ENCODE results near the gene INTS11. TPM values are rescaled to one million over a fixed set of nuclear protein-coding genes. Genes with fewer than 3 reads are reported as not detected.

Gene INTS11
- total and polyA plus RNA-seq, 2 experiments from 2014 or later = 102 to 161 TPM

- Histone ChIP-seq H3K27ac (ENCODE audit: low read depth) (no peak overlapping the region), H4K20me1 (replicated peaks; ENCODE audit: insufficient read depth) (peaks cover 5% of the 10 kb centered on the region; the same call in 1 of the 2 replicates)
- H3K27ac Mint-ChIP-seq = no peak overlapping the region
These were observed 1.0 kb upstream of the INTS11 start for GRCh38 chr1:1325288-1326074.

More at GRCh38 chr1:1325288-1326074, 1.0 kb upstream of the INTS11 start:
- Mint-ChIP-seq H3K4me3 (peak overlapping the region; percentile 64), H3K36me3 (ENCODE audit: low read depth) (peaks cover 15% of the 10 kb centered on the region; the same call in 2 of the 3 replicates), H3K27me3 (ENCODE audit: insufficient read depth, low read depth, poor library complexity) (peaks cover 20% of the 10 kb centered on the region), H3K4me1 (peaks cover 11% of the 10 kb centered on the region), H3K9me3 (no peaks in the 10 kb centered on the region; the same call in 2 of the 3 replicates)
- H2AFZ ChIP-seq = no peak overlapping the region
- DNase-seq (ENCODE audit: low spot score) = no peak
- no peaks in the 10 kb centered on the region for H3K36me3 ChIP-seq (ENCODE audit: insufficient read depth)
- H3K4me1 ChIP-seq (ENCODE audit: insufficient read depth) = no peaks in the 10 kb centered on the region
- H3K9me2 ChIP-seq (ENCODE audit: insufficient read depth) = no peaks in the 10 kb centered on the region
- TF ChIP-seq ETS1 (IDR thresholded peaks at IDR 0.05) = no peak
- no peak for TF ChIP-seq EZH2phosphoT487 (IDR thresholded peaks at IDR 0.05; ENCODE audit: unreplicated experiment)
- TF ChIP-seq EZH2 (IDR thresholded peaks at IDR 0.05; ENCODE audit: low read depth, unreplicated experiment) = no peak
- TF ChIP-seq ZNF462 (CRISPR knock-in tag; IDR thresholded peaks at IDR 0.05) = no peak
- no peak for TF ChIP-seq ZNF331 (CRISPR knock-in tag; IDR thresholded peaks at IDR 0.05; ENCODE audit: low read depth)
- no peak for TF ChIP-seq JUNB (IDR thresholded peaks at IDR 0.05; ENCODE audit: unreplicated experiment)
- TF ChIP-seq NANOG (IDR thresholded peaks at IDR 0.05; ENCODE audit: borderline replicate concordance) = no peak
- no peak for TF ChIP-seq STAT1 (IDR thresholded peaks at IDR 0.05; ENCODE audit: unreplicated experiment)
- TF ChIP-seq CTCF (conservative IDR thresholded peaks at IDR 0.05; ENCODE audit: low read depth in 2 of 2) = no peak
- H3K4me2 ChIP-seq = peak overlapping the region; percentile 93
- peak overlapping the region; percentile 85 for H3K4me3 ChIP-seq
- no peak; the same call in 2 of the 3 replicates for ATAC-seq
- H3K27me3 ChIP-seq (ENCODE audit: insufficient read depth) = no peaks in the 10 kb centered on the region
- H3F3A ChIP-seq (replicated peaks; ENCODE audit: low read depth) = peaks cover 15% of the 10 kb centered on the region; the same call in 1 of the 2 replicates
- H3K79me2 ChIP-seq (replicated peaks; ENCODE audit: insufficient read depth) = peaks cover 38% of the 10 kb centered on the region

Data from GM23338 (cell line).